ENCODE measurements around the gene LBHD1.
"Not testable (repeated sequence)": the region's sequence is repeated elsewhere in the genome, so short reads cannot be mapped to it uniquely, and the experiment has no call there.

The LBHD1 gene

DNA sequence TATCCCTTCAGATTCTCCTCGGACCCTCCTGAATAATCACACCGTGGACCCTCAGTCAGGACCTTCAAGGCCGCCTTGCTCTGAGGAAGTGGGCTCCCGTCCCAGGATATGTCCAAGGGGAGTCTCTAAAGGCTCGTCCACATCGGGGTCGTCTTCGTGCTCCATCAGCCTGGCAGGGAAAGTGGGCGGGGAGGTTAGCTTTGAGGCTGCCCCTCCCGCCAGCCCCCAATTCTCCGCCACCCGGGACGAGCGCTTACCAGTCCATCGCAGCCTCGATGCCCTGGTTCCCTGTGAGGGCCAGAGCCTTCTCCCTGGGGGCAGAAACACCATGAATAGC is 6.3 kb upstream of the LBHD1 start:
- Mint-ChIP-seq H3K27ac (peak overlapping the region; percentile 93), H3K27me3 (no peaks in the 10 kb centered on the region), H3K4me3 (peak overlapping the region; percentile 91), H3K36me3 (no peaks in the 10 kb centered on the region), H3K9me3 (ENCODE audit: low read depth) (no peaks in the 10 kb centered on the region), H3K4me1 (ENCODE audit: low read depth) (peaks cover 40% of the 10 kb centered on the region)

DNA sequence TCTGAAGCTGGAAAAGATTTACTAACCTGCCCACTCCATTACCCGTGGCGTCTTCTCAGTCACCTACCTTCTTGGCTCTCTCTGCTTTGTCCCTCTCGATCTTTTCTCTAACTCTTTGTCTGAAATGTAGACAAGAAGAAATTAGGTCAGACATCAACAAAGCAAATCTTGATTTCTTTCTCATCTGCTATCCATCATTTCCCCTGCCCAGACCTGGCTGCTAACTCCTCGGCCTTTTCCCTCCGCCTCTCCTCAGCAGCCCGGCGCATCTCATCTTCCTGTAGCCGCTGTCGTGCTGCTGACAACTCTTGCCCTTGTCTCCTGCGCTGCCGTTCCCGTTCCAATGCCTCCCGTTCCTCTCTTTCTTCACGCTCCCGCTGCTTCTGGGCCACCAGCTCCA is 5.6 kb upstream of the LBHD1 start:
- H3K27ac Mint-ChIP-seq = peak overlapping the region; percentile 93
- H3K9me3 Mint-ChIP-seq (ENCODE audit: low read depth) = no peaks in the 10 kb centered on the region
- peaks cover 46% of the 10 kb centered on the region for H3K4me1 Mint-ChIP-seq (ENCODE audit: low read depth)
- H3K4me3 Mint-ChIP-seq = peak overlapping the region; percentile 91
- H3K36me3 Mint-ChIP-seq = no peaks in the 10 kb centered on the region
- H3K27me3 Mint-ChIP-seq = no peaks in the 10 kb centered on the region

DNA sequence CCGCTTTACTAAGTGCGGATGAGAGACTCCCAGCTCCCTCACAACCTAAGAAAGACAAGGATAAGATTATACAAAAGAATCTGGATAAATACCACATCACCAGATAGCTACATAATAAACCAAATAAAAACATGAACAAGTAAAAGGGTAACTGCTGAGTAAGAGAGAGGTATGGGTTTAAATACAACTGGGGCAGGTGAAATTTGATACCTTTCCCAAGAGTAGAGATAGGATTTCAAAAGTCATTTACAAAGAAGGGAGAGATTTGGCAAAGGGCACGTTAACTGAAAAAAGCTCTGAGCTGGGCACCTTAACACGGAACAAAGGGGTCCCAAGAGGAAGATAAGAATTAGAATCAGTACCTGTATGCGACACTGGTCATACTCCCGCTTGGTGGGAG is 5.1 kb upstream of the LBHD1 start:
- Mint-ChIP-seq H3K27me3 (no peaks in the 10 kb centered on the region), H3K9me3 (ENCODE audit: low read depth) (no peaks in the 10 kb centered on the region), H3K27ac (peak overlapping the region; percentile 35), H3K4me1 (ENCODE audit: low read depth) (peaks cover 50% of the 10 kb centered on the region), H3K36me3 (no peaks in the 10 kb centered on the region), H3K4me3 (peak overlapping the region; percentile 91)

DNA sequence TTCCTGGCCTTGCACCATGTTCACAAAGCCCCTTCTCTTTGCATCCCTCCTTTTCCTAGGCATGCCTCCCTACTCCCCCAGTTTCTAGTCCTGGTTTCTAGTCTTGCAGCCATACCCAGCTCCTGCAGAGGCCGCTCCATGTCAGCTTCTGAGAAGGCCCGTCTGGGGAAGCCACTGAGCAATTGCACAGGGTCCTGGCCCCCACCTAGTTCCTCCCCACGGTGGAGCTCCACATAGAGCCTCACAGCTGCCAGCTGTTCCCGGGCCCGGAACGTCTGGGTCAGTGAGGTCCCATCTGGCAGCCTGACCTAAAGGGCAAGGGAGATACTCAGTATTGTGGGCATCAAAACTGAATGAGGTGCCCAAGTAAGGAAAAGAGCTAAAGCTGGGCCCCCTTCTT is 4.6 kb upstream of the LBHD1 start:
- Mint-ChIP-seq H3K4me1 (ENCODE audit: low read depth) (peaks cover 51% of the 10 kb centered on the region), H3K4me3 (peak overlapping the region; percentile 91), H3K36me3 (no peaks in the 10 kb centered on the region), H3K27me3 (no peaks in the 10 kb centered on the region), H3K9me3 (ENCODE audit: low read depth) (no peaks in the 10 kb centered on the region), H3K27ac (peak overlapping the region; percentile 35)

DNA sequence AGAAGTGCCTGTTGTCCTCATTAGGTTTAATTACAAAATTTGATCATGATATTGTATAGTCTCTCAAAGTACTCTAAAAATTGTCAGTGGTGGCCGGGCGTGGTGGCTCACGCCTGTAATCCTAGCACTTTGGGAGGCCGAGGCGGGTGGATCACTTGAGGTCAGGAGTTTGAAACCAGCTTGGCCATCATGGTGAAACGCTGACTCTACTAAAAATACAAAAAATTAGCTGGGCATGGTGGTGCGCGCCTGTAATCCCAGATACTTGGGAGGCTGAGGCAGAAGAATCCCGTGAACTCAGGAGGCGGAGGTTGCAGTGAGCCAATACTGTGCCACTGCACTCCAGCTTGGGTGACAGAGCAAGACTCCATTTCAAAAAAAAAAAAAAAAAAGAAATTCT is 3.3 kb upstream of the LBHD1 start:
- H3K9me3 Mint-ChIP-seq (ENCODE audit: low read depth); H3K27ac Mint-ChIP-seq; H3K4me3 Mint-ChIP-seq; H3K36me3 Mint-ChIP-seq; H3K27me3 Mint-ChIP-seq: not testable (repeated sequence)
- peaks cover 54% of the 10 kb centered on the region for H3K4me1 Mint-ChIP-seq (ENCODE audit: low read depth)

DNA sequence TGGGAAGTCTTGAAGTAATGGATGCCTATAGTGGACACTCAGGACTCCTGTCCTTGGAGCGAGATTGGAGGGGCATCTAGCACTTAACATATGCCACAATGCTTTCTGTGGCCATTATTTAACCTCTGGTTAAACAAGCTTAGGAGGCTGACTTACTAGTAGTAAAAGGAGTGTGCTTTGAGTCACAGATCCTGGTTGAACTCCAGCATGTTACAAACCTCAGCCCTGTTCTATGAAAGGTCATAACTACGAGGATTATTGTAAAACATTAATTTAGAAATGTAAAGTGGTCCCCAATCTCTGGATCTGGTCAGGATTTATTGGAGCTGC is 1.1 kb upstream of the LBHD1 start:
- Mint-ChIP-seq H3K27me3 (no peaks in the 10 kb centered on the region), H3K4me3 (peak overlapping the region; percentile 100), H3K4me1 (ENCODE audit: low read depth) (peaks cover 57% of the 10 kb centered on the region), H3K9me3 (ENCODE audit: low read depth) (no peaks in the 10 kb centered on the region), H3K36me3 (peaks cover 3% of the 10 kb centered on the region), H3K27ac (peak overlapping the region; percentile 98)

DNA sequence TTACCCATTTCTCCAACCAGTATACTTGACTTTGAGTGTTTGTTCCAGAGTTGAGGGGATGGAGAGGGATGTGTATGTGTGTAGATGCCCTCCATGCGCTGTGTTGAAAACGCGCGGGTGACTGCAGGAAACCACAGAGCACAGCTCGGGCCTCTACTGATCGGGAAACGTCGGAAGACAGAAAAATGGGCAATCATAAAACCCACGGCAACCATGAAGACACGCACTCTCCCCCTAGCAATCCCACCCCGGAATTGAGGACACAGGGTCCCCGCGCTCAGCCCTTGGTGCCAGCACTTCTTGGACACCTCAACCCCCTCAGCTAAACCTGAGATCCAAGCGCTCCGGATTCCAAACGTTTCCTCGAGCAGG is 845 bp downstream of the LBHD1 start:
- H3K27me3 Mint-ChIP-seq = no peaks in the 10 kb centered on the region
- peaks cover 55% of the 10 kb centered on the region for H3K4me1 Mint-ChIP-seq (ENCODE audit: low read depth)
- no peaks in the 10 kb centered on the region for H3K9me3 Mint-ChIP-seq (ENCODE audit: low read depth)
- H3K4me3 Mint-ChIP-seq = peak overlapping the region; percentile 100
- peaks cover 5% of the 10 kb centered on the region for H3K36me3 Mint-ChIP-seq
- peak overlapping the region; percentile 98 for H3K27ac Mint-ChIP-seq

DNA sequence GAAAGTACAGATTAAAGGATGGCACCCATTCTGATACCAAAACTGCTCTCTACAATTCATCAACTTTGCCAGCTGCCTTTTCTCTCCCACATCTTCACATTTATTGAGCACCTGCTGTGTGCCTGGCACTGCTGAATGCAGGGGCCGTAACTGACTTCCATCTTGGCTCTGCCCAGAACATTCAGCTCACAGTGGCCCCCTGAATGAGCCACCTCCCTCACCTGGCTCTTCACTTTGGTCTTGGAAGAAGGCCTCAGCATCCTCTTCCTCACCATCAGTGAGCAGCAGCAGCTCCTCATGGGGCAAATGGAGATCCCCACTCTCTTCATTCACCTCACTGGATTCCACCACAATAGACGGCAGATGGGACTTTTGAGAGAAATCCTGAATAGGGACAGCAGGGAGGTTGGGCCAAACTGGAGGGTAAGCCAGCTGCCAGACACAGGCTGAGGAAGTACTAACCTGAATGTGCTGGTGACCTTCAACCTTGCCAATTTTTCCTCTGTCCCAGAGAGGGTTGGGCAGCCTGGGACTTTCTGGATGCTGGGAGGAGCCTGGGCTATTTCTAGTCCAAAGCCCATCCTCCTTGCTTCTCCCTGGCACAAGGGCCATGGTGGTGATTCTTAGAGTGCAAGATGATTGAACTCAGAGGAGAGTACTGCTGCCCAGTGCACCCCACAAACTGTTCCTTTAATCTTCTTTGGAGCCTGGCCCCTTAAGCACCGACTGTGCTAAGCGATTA is 2.5 kb downstream of the LBHD1 start:
- Mint-ChIP-seq H3K27me3 (no peaks in the 10 kb centered on the region), H3K27ac (peak overlapping the region; percentile 86), H3K36me3 (peaks cover 5% of the 10 kb centered on the region), H3K9me3 (ENCODE audit: low read depth) (no peaks in the 10 kb centered on the region), H3K4me3 (peak overlapping the region; percentile 100), H3K4me1 (ENCODE audit: low read depth) (peaks cover 49% of the 10 kb centered on the region)

DNA sequence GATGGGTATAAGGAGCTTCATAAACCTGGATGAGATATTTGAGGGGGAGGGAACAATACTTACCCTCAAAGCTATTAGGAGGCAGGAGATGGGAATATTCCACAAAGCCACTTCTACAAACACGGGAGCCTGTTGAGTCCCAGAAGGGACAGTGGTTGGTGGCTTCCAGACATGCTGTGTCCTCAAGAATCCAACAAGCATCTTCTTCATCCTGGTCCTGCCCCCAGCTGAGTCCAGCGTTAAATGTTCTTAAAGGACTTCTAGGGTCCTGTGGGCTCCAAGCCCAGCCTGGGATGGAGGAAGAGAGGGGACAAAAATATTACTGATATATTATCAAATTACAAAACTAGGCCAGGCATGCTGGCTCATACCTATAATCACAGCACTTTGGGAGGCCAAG is 4.6 kb downstream of the LBHD1 start:
- H3K4me1 Mint-ChIP-seq (ENCODE audit: low read depth) = peaks cover 49% of the 10 kb centered on the region

DNA sequence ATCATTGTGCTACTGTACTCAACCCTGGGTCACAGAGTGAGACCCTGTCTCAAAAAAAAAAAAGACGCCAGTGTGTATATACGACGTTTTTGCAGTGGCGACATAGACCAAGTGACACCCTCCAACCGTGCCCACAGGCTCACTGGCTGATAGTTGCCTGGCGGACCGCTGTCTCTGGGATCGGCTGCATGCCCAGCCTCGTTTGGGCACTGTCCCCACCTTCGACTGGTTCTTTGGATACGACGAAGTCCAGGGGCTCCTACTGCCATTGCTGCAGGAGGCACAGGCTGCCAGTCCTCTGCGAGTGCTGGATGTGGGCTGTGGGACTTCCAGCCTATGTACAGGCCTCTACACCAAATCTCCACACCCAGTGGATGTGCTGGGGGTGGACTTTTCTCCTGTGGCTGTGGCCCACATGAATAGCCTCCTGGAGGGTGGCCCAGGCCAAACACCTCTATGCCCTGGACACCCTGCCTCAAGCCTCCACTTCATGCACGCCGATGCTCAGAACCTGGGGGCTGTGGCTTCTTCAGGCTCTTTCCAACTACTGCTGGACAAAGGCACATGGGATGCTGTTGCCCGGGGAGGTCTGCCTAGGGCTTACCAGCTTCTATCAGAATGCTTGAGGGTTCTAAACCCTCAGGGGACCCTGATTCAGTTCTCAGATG is 5.7 kb downstream of the LBHD1 start:
- Mint-ChIP-seq H3K4me3 (peak overlapping the region; percentile 96), H3K9me3 (ENCODE audit: low read depth) (no peaks in the 10 kb centered on the region), H3K36me3 (peaks cover 7% of the 10 kb centered on the region), H3K27ac (peak overlapping the region; percentile 97), H3K4me1 (ENCODE audit: low read depth) (peaks cover 44% of the 10 kb centered on the region), H3K27me3 (no peaks in the 10 kb centered on the region)

More for the DNA sequence above, 4.6 kb downstream of the LBHD1 start:
- H3K36me3 Mint-ChIP-seq = peaks cover 7% of the 10 kb centered on the region
- no peaks in the 10 kb centered on the region for H3K9me3 Mint-ChIP-seq (ENCODE audit: low read depth)
- no peaks in the 10 kb centered on the region for H3K27me3 Mint-ChIP-seq
- H3K4me3 Mint-ChIP-seq = peak overlapping the region; percentile 96
- H3K27ac Mint-ChIP-seq = peak overlapping the region; percentile 66

DNA sequence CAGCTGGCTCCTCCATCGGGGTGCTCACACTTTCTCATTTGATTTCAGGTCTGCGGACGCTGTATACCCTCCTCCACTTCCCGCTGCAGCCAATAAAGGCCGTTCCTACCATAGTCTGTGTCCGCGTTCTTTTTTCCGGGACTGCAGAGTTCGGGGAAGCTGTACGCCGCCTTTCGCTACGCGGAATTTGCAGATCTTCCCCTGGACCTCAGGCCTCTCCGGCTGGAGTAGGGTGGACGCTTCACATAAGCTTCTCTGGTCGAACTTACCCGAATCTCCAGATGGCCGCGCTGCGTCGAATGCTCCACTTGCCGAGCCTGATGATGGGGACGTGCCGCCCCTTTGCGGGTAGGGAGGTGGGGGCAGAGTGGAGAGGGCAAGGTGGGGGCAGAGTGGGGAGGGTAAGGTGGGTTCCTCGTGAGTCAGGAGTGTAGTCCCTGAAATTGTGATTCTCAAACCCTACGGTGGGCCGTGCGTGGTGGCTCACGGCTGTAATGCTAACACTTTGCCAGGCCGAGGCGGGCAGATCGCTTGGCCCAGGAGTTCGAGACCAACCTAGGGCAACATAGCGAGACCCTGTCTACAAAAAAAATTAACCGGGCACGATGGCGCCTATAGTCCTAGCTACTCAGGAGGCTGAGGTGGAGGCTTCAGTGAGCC is 6.3 kb downstream of the LBHD1 start:
- Mint-ChIP-seq H3K9me3 (ENCODE audit: low read depth) (no peaks in the 10 kb centered on the region), H3K27ac (peak overlapping the region; percentile 97), H3K27me3 (no peaks in the 10 kb centered on the region), H3K4me1 (ENCODE audit: low read depth) (peaks cover 39% of the 10 kb centered on the region), H3K36me3 (peaks cover 7% of the 10 kb centered on the region), H3K4me3 (peak overlapping the region; percentile 96)

DNA sequence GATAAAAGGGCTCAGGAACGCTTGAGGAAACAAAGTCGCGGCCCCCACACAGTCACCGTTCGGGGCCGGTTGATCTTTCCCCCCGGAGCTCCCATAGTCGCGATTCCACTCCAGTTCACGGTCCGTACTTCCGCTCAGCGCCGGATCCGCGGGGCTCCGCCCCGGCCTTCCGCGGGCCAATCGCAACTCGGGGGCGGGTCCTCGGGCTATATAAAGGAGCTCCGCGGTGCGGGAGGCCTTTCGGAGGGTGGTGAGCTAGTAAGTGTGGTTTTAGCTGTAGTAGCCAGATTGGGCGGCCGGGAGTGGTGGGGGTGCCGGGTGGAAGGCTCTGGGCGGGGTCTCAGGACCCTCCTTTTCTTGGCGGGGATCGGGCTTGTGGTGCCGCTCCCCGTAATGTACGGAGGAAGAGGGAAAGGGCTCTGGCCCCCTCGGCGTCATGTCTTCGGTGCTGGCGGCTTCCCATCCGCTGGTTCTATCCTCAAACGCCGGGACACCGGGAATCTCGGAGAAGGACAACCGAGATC is 6.9 kb downstream of the LBHD1 start, which contains the start of the genes C11orf98 and CSKMT:
Gene C11orf98, minus strand, starts transcription at position 136 of the 524 bp plus-strand sequence. Its CDS starts 41 bp downstream, at position 95.
Gene CSKMT, plus strand, starts transcription at position 238 of the 524 bp plus-strand sequence. CDS start 568 bp downstream, outside the sequence.
- H3K27ac Mint-ChIP-seq = peak within 1 kb of the TSS; percentile 97
- no peaks in the 10 kb centered on the region for H3K9me3 Mint-ChIP-seq (ENCODE audit: low read depth)
- H3K36me3 Mint-ChIP-seq = peaks cover 7% of the 10 kb centered on the region
- peak within 1 kb of the TSS; percentile 96 for H3K4me3 Mint-ChIP-seq
- no peaks in the 10 kb centered on the region for H3K27me3 Mint-ChIP-seq
- H3K4me1 Mint-ChIP-seq (ENCODE audit: low read depth) = peaks cover 36% of the 10 kb centered on the region

DNA sequence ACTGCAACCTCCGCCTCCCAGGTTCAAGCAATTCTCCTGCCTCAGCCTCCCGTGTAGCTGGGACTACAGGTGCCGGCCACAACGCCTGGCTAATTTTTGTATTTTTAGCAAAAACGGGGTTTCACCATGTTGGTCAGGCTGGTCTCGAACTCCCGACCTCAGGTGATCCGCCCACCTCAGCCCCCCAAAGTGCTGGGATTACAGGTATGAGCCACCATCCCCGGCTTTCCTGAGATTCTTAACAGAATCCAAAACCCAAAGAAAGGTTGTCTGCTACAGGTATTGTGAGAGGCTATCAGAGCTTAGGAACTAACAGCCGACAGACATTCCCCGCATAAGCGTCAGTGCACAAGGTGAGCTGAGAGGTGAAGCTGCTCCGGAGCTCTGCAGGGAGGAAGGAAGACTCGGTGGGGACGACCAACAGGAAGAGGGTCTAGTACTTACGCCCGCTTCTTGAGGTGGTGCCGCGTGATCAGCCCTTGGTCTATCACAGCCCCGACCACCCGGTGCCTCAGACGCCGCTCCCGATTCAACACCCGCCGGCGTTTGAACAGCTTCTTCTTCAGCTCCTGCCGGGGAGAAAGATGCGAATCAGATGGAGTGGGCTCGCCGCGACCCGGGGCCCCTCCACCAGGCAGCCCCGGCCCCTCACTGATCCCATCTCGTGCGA is 7.5 kb downstream of the LBHD1 start:
- H3K9me3 Mint-ChIP-seq (ENCODE audit: low read depth) = no peaks in the 10 kb centered on the region
- no peaks in the 10 kb centered on the region for H3K27me3 Mint-ChIP-seq
- peak overlapping the region; percentile 96 for H3K4me3 Mint-ChIP-seq
- H3K27ac Mint-ChIP-seq = peak overlapping the region; percentile 97
- H3K4me1 Mint-ChIP-seq (ENCODE audit: low read depth) = peaks cover 31% of the 10 kb centered on the region
- H3K36me3 Mint-ChIP-seq = peaks cover 7% of the 10 kb centered on the region

DNA sequence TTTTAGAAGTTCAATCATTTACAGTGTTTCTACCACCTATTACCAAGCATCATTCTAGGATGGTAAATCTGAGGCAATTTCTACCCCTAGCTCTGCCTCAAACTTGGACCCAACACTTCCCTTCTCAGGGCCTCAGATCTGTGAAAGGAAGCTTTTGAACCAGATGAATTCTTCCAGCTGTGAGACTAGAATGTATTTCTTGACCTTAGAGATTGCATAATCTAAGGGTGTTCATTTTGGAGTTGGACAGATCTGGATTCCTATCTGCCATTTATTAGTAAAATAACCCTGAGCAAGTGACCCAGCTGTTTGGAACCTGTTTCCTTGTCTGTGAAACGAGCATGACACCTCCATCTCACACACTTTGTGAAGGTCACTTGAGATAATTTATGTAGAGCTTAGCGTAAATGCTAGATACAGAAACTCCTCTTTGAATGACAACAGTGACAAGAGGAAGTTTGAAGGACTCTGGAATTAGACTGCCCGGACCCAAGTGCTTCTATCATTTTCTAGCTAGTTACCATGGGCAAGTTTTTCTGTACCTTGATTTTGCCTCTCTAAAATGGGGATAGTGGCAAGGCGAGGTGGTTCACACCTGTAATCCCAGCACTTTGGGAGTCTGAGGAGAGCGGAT is 15.2 kb downstream of the LBHD1 start:
- Mint-ChIP-seq H3K27ac (no peak overlapping the region), H3K4me3 (no peak overlapping the region), H3K4me1 (ENCODE audit: low read depth) (peaks cover 10% of the 10 kb centered on the region)

More for the DNA sequence above, 15.2 kb downstream of the LBHD1 start:
- no peaks in the 10 kb centered on the region for H3K27me3 Mint-ChIP-seq
- no peaks in the 10 kb centered on the region for H3K9me3 Mint-ChIP-seq (ENCODE audit: low read depth)
- H3K36me3 Mint-ChIP-seq = no peaks in the 10 kb centered on the region

Data from activated naive CD8-positive, alpha-beta T cell (primary cell).